CD14-positive monocyte (primary cell): Measurements from ENCODE around the gene CITED1. TPM values are rescaled to one million over a fixed set of nuclear protein-coding genes. Genes with fewer than 3 reads are reported as not detected.

Experiments used
- DNase-seq, 3 donors: peaks; one replicate each; pipeline ENCODE4 v3.0.0-alpha.2; 2011 to 2022
- H2AFZ ChIP-seq: 2 replicates; pipeline ENCODE4 v1.6.0; 2012; ENCODE audit warnings: mild to moderate bottlenecking, low read depth, low read length, inconsistent platforms; ENCODE audit not compliant: insufficient read depth, poor library complexity, severe bottlenecking
- H3K27ac ChIP-seq, 2 donors: 1 replicate in 1 of 2; 2 replicates in 1 of 2; pipeline ENCODE4 v1.5.1; 2012 to 2013; ENCODE audit warnings: low read length in 2 of 2, control low read depth in 1 of 2, inconsistent platforms in 1 of 2, low read depth in 1 of 2, mild to moderate bottlenecking in 1 of 2
- H3K27me3 ChIP-seq, 2 donors: one replicate each; pipeline versions ENCODE4 v1.6.0 to v1.6.1; 2011 to 2013; ENCODE audit warnings: low read length in 2 of 2; ENCODE audit not compliant: control insufficient read depth in 2 of 2, insufficient read depth in 2 of 2
- H3K36me3 ChIP-seq, 2 donors: replicated peaks in 1 of 2; 1 replicate in 1 of 2; 2 replicates in 1 of 2; pipeline versions ENCODE4 v1.5.1 to v1.6.1; 2012 to 2013; ENCODE audit warnings: low read length in 2 of 2, control low read depth in 1 of 2, inconsistent platforms in 1 of 2, mild to moderate bottlenecking in 1 of 2; ENCODE audit not compliant: insufficient read depth in 2 of 2, control insufficient read depth in 1 of 2
- H3K4me1 ChIP-seq, 2 donors: 1 replicate in 1 of 2; 2 replicates in 1 of 2; pipeline versions ENCODE4 v1.5.1 to v1.6.1; 2012 to 2013; ENCODE audit warnings: low read length in 2 of 2, control low read depth in 1 of 2, inconsistent platforms in 1 of 2, mild to moderate bottlenecking in 1 of 2, moderate library complexity in 1 of 2; ENCODE audit not compliant: insufficient read depth in 2 of 2, control insufficient read depth in 1 of 2
- H3K4me2 ChIP-seq: replicated peaks from 2 replicates; pipeline ENCODE3; 2012; ENCODE audit warnings: low read length, moderate library complexity, mild to moderate bottlenecking; ENCODE audit not compliant: poor library complexity, severe bottlenecking; ENCODE audit errors: extremely low read depth
- H3K4me3 ChIP-seq, 3 experiments: fragments of 200-600 bp in 1 of 3; sonication (generic) in 1 of 3; replicated peaks in 1 of 3; 1 replicate in 2 of 3; 2 replicates in 1 of 3; pipeline ENCODE4 v1.5.1; 2011 to 2013; ENCODE audit warnings: low read length in 3 of 3, mild to moderate bottlenecking in 3 of 3, control low read depth in 2 of 3, low read depth in 2 of 3, inconsistent platforms in 1 of 3, moderate library complexity in 1 of 3
- H3K79me2 ChIP-seq: 2 replicates; pipeline ENCODE4 v1.6.0; 2012; ENCODE audit warnings: mild to moderate bottlenecking, control low read depth, inconsistent platforms, low read length, moderate library complexity; ENCODE audit not compliant: insufficient read depth
- H3K9ac ChIP-seq: 2 replicates; pipeline ENCODE4 v1.6.0; 2017; ENCODE audit warnings: low read length, mild to moderate bottlenecking; ENCODE audit not compliant: insufficient read depth, poor library complexity, severe bottlenecking
- H3K9me3 ChIP-seq, 2 donors: replicated peaks in 1 of 2; 1 replicate in 1 of 2; 2 replicates in 1 of 2; pipeline versions ENCODE4 v1.5.1 to v1.6.1; 2012 to 2013; ENCODE audit warnings: low read length in 2 of 2, control low read depth in 1 of 2; ENCODE audit not compliant: control insufficient read depth in 1 of 2, insufficient read depth in 1 of 2
- H4K20me1 ChIP-seq: 2 replicates; pipeline ENCODE4 v1.6.0; 2012; ENCODE audit warnings: mild to moderate bottlenecking, low read length, control low read depth, moderate library complexity; ENCODE audit not compliant: insufficient read depth
- H3K27ac Mint-ChIP-seq, 7 donors: one replicate each; pipeline ENCODE4 v1.8.0; 2020; ENCODE audit warnings: mild to moderate bottlenecking in 7 of 7, mixed read lengths in 7 of 7, moderate library complexity in 6 of 7, inconsistent platforms in 2 of 7
- H3K27me3 Mint-ChIP-seq, 3 donors: one replicate each; pipeline ENCODE4 v1.8.0; 2021 to 2022; ENCODE audit warnings: low read depth in 3 of 3, mild to moderate bottlenecking in 3 of 3, mixed read lengths in 3 of 3, moderate library complexity in 3 of 3, inconsistent platforms in 1 of 3
- H3K36me3 Mint-ChIP-seq, 2 donors: one replicate each; pipeline ENCODE4 v1.8.0; 2020; ENCODE audit warnings: mixed read lengths in 2 of 2, inconsistent platforms in 1 of 2, mild to moderate bottlenecking in 1 of 2
- H3K4me1 Mint-ChIP-seq: one replicate; pipeline ENCODE4 v1.8.0; 2020; ENCODE audit warnings: mild to moderate bottlenecking, mixed read lengths
- H3K4me3 Mint-ChIP-seq, 2 donors: one replicate each; pipeline ENCODE4 v1.8.0; 2020; ENCODE audit warnings: mild to moderate bottlenecking in 2 of 2, mixed read lengths in 2 of 2, moderate library complexity in 1 of 2
- H3K9me3 Mint-ChIP-seq, 7 donors: one replicate each; pipeline ENCODE4 v1.8.0; 2020 to 2022; ENCODE audit warnings: mixed read lengths in 7 of 7, mild to moderate bottlenecking in 6 of 7, moderate library complexity in 6 of 7, inconsistent platforms in 2 of 7
- WGBS: methylation state at CpG from one replicate; pipeline ENCODE4 v1.1.5; 2013; ENCODE audit warnings: missing lambda C conversion rate; ENCODE audit not compliant: insufficient coverage; 5-methylcytosine and 5-hydroxymethylcytosine counted together
- intact Hi-C, 2 donors: fragments of 100-400 bp; cut with micrococcal nuclease; formaldehyde crosslinking; loops; one replicate each; pipeline versions ENCODE4 v1.15.0 to v1.15.1; 2023
- polyA plus RNA-seq, 3 donors: library from polyadenylated mRNA; depleted of rRNA in 1 of 3; unstranded in 2 of 3; stranded (reverse) in 1 of 3; fragments of 300-500 nt in 2 of 3; fragments of >200 nt in 1 of 3; fragmentation: Illumina TruSeq in 2 of 3; gene quantifications; 1 replicate in 2 of 3; 2 replicates in 1 of 3; pipeline ENCODE4 v1.2.3, GENCODE V29; 2012 to 2021
- TF ChIP-seq, protein P1 (sequence below): fragments of 200-600 bp; IDR thresholded peaks from one replicate; pipeline ENCODE4 v1.8.0; 2022; ENCODE audit warnings: antibody characterized with exemption, mild to moderate bottlenecking

Gene CITED1
- polyA plus RNA-seq, 3 donors = 0.36 TPM; not detected in 2

- H3K9me3 ChIP-seq = no peaks in the 10 kb centered on the region
- no peak for DNase-seq
- H4K20me1 ChIP-seq = no peaks in the 10 kb centered on the region
- Mint-ChIP-seq H3K27ac (no peak overlapping the region), H3K4me1 (no peaks in the 10 kb centered on the region), H3K36me3 (peaks cover 15 to 33% of the 10 kb centered on the region in 2 donors), H3K4me3 (no peak overlapping the region), H3K27me3 (peaks cover 0 to 16% (median 0%) of the 10 kb centered on the region in 3 donors), H3K9me3 (peaks cover 0 to 4% (median 0%) of the 10 kb centered on the region in 7 donors)
- peaks cover 0 to 2% of the 10 kb centered on the region in 2 donors for H3K27me3 ChIP-seq
- H3K27ac ChIP-seq = no peak overlapping the region
- no peak overlapping the region for H3K9ac ChIP-seq
- no peaks in the 10 kb centered on the region for H3K79me2 ChIP-seq
- no peak overlapping the region for H2AFZ ChIP-seq
- WGBS = 100% methylated on average over 1 of the region's 3 CpGs
- peaks cover 10 to 37% of the 10 kb centered on the region in 2 donors for H3K36me3 ChIP-seq
- no peak overlapping the region for H3K4me3 ChIP-seq
- intact Hi-C loops = no loop called here
- H3K4me2 ChIP-seq = no peak overlapping the region
- TF ChIP-seq, protein P1, sequence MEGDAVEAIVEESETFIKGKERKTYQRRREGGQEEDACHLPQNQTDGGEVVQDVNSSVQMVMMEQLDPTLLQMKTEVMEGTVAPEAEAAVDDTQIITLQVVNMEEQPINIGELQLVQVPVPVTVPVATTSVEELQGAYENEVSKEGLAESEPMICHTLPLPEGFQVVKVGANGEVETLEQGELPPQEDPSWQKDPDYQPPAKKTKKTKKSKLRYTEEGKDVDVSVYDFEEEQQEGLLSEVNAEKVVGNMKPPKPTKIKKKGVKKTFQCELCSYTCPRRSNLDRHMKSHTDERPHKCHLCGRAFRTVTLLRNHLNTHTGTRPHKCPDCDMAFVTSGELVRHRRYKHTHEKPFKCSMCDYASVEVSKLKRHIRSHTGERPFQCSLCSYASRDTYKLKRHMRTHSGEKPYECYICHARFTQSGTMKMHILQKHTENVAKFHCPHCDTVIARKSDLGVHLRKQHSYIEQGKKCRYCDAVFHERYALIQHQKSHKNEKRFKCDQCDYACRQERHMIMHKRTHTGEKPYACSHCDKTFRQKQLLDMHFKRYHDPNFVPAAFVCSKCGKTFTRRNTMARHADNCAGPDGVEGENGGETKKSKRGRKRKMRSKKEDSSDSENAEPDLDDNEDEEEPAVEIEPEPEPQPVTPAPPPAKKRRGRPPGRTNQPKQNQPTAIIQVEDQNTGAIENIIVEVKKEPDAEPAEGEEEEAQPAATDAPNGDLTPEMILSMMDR = no peak
- H3K4me1 ChIP-seq = no peaks in the 10 kb centered on the region
Observed at GRCh38 chrX:72349190-72349589, 43.5 kb upstream of the CITED1 start.

DNA sequence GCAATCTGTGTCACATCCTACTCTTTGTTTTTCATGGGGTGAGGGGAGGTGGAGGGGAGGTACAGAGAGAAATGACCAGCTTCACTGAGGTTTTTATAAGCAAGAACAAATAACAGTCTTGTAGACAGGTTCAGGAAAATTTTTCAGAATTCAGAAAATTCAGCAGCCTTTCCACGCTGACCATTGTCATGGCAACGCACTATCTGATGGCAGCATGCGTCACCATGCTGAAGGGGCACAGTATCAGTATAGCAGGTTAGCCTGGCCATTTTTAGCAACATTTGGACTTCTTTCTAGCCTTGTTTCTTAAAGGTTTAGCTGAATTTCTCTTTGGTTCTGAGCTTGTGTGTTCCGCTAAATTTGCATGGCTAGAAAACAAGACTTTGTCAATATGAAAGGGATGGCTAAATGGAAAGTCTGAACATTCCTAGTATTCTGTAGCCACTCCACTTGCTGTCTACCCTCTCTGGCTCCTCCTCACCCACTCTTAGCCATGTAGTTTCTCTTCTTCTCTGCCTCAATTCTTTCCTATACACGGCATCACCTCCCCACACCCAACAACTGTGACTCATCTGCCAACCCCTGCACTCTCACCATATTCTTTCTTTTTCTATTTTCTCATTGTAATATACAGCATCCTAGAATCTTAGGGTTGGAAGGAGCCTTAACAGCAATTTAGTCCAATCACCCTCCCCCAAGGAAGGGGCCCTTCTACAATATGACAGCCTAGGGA is 42.7 kb upstream of the CITED1 start:
- no peak overlapping the region for H3K27ac Mint-ChIP-seq
- H3K9me3 ChIP-seq = no peaks in the 10 kb centered on the region
- H3K36me3 ChIP-seq = peaks cover 10 to 37% of the 10 kb centered on the region in 2 donors
- TF ChIP-seq, protein P1 = no peak
- no peak overlapping the region for H3K4me3 Mint-ChIP-seq
- H3K27me3 Mint-ChIP-seq = peaks cover 0 to 16% (median 0%) of the 10 kb centered on the region in 3 donors
- no peak overlapping the region for H3K4me3 ChIP-seq
- H3K9me3 Mint-ChIP-seq = peaks cover 0 to 4% (median 0%) of the 10 kb centered on the region in 7 donors
- H3K4me1 ChIP-seq = no peaks in the 10 kb centered on the region
- no peak overlapping the region for H2AFZ ChIP-seq
- H3K27me3 ChIP-seq = no peaks in the 10 kb centered on the region
- H3K9ac ChIP-seq = no peak overlapping the region
- H3K36me3 Mint-ChIP-seq = peaks cover 15 to 33% of the 10 kb centered on the region in 2 donors
- H3K27ac ChIP-seq = no peak overlapping the region
- H3K4me2 ChIP-seq = no peak overlapping the region
- H3K4me1 Mint-ChIP-seq = no peaks in the 10 kb centered on the region
- intact Hi-C loops = no loop called here
- WGBS = 100% methylated on average over 3 of the region's 5 CpGs
- no peaks in the 10 kb centered on the region for H3K79me2 ChIP-seq
- H4K20me1 ChIP-seq = no peaks in the 10 kb centered on the region
- no peak for DNase-seq
